ENCODE data around the gene PARP15.

GRCh38 chr3:122536632-122537001, 40.8 kb upstream of the PARP15 start:
- TF ChIP-seq CTCF (IDR thresholded peaks at IDR 0.05; ENCODE audit: insufficient read depth, low read depth, low read length), result no peak
- no peak for TF ChIP-seq EZH2 (IDR thresholded peaks at IDR 0.05; ENCODE audit: insufficient read depth, low read length)

Data from astrocyte (in vitro differentiated cells and primary cell).